Urothelium cell line (cell line): ENCODE data around the gene RRP1.

Experiments used
- DNase-seq: peaks from one replicate; pipeline ENCODE4 v3.0.0; 2011; ENCODE audit warnings: low spot score, mixed read lengths
- FAIRE-seq: peaks from 2 replicates; lab custom pipeline; 2011; peaks lifted over from hg19 to GRCh38; lab: Jason Lieb, UNC

Gene RRP1

DNA sequence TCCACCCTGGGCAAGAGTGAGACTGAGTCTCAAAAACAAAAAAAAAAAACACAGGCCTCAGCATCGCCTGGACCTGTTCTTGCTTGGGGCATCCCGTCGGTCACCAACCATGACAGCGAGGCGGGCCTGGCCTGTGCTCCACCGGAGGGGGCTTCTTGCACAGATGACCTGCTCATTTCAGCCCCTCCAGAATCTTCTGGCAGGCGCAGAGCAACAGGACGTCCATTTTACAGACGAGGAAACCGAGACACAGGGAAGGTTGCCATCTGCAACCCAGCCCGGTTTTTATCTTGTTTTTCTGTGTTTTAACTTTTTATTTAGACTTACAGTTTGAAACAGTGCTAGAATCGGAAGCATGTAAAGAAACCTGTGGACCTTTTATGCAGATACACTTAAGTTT is 14.2 kb upstream of the RRP1 start:
- DNase-seq = no peak
- no peak for FAIRE-seq

DNA sequence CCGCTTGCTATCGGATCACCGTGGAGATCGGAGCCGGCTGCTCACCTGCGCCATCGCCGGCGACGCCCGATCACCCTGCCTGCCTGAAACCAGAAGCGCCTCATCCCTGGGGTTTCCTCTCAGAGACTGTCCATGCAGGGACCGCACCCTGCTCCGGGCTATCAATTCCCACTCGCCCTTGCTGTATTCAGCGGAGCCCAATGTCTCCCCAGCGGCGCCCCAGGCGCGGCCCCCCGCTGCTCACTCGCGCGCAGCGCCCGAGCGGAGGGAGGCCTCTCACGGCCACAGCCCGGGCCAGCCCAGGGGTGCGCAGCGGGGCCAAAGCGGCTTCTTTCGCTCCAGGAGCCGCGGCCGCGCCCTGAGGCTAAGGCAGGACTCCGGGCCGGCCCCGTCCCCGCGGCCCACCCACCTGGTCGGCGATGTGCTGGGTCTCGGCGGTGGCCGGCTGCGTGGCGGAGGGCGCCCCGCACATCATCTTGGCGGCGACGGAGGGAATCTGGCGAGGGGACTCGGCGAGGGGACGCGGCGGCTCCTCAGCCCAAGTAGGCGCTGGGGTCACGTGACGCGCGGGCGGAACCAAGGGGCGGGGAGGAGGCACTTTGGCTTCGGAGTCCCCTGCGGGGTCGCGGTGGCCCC is 13.5 kb upstream of the RRP1 start, which contains the start of gene CSTB:
CSTB (minus strand) TSS at position 514 of the 636 bp plus-strand sequence; CDS start at position 475, 39 bp downstream.
- FAIRE-seq = no peak
- DNase-seq = peak; percentile 77

DNA sequence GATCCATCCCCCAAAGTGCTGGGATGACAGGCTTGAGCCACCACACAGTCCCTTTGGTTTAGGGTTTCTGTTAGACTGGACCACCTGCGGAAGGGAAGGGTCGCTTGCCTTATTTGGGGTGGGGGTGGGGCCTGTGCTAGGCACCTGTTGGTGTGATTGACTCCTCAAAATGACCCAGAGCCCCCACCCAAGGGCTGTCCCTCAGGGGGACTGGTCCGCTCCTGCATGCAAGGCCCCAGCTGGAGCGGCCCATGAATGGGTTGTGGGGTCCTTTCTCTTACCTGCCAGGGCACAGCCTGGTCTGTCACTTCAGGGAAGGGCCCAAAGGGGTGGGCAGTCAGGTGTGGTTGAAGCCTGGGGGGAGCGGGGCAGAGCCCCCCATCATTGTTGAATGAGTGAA is 11.4 kb upstream of the RRP1 start:
- FAIRE-seq (no peak), DNase-seq (no peak)

DNA sequence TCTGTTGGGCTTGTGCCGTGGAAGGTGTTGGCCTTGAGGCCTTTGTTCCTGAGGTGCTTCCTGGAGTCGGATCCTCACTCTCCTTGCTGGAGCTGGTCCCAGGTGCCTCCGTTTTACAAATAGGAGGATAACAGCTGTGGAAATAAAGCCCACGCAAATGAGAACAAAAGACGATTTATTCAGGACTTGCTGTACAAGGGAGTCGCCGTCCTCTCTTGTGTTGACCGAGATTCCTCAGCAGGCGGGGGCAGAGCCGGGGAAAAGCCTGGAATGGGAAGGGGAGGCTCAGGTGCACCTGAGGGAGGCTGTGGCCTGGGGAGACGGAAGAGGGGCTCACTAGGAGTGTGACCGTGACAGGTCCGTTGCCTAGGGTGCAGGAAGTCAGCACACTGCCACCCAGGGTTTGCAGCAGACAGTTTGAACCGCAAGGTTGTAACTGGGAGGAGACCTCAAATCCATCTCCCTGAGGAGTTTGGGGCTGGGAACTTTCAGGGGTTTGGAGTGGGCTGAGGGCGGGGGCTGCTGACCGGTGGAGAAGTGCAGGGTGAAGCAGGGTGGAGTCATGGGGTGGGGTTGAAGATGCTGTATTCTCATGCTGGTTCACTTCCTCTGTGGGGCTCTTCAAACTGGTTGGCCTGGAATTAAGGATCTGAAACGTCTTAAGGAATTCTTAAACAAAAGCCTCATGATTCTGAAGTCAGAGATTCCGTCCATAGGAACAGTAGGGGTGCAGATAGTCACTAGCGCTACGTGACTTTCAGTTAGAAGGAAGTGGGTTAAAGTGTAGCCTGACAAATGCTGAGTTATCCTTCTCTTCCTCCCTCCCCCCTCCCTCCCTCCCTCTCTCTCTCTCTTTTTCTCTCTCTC is 10.7 kb upstream of the RRP1 start:
- no peak for FAIRE-seq
- DNase-seq = peak; percentile 9

DNA sequence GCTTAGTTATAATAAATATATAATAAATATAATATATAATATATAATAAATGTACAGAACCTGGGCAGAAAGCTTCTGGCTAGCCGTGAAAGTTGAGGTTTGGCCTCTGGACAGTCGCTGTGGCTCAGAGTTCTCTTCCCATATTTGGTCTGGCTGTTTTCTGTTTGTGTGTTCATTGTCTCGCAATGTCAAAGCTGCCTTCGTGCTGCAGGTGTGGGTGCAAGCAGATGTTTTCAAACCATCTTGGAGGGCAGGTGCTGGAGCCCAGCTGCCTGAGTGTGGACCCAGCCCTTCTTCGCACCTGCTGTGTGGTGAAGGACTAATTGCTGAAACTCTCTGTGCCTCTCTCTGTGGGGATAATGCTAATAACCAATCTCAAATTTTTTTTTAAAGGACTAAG is 9.7 kb upstream of the RRP1 start:
- FAIRE-seq = no peak
- DNase-seq = no peak

DNA sequence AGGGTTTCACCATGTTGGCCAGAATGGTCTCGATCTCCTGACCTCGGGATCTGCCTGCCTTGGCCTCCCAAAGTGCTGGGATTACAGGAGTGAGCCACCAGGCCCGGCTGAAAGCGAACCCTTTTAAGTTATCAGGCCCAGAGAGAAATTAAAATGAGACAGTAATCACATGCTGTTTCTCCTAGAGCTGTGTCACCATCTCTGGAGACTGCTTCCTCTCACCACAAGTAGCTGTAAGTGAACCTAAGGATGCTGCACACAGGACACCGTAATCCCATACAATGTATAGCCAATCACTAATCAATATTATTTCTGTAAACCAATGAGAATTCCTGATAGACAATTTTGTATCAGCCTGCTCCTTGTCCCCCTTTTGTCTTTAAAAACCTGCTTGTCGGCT is 7.5 kb upstream of the RRP1 start:
- no peak for FAIRE-seq

DNA sequence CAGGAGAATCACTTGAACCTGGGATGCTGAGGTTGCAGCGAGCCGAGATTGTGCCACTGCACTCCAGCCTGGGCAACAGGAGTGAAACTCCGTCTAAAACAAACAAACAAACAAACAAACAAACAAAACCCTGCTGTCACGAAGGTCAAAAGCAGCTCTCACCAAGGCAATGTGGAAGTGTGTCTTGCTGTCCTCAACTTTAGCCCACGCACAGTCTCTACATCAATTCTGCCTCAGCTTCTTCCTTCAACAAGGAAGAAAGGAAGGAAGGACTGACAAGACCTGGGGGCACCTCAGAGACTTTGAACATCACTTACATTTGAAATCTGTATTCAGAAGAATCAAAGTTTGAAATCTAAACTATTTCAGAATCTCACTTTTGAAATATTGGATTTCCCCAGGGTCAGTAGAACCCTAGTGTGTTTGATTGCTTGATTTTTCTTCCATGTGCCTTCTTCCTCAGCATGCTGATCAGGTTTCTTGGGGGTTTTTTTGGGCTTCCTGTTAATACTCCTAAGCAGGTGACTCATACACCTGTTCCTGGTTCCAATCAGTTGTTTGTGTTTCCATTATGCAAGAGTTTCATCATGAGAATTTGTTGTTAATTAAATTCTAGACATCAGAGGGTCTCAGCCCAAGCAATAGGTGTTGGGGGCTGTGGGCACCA is 6.8 kb upstream of the RRP1 start:
- FAIRE-seq = no peak
- DNase-seq = no peak

More for the DNA sequence above, 7.5 kb upstream of the RRP1 start:
- DNase-seq = no peak

DNA sequence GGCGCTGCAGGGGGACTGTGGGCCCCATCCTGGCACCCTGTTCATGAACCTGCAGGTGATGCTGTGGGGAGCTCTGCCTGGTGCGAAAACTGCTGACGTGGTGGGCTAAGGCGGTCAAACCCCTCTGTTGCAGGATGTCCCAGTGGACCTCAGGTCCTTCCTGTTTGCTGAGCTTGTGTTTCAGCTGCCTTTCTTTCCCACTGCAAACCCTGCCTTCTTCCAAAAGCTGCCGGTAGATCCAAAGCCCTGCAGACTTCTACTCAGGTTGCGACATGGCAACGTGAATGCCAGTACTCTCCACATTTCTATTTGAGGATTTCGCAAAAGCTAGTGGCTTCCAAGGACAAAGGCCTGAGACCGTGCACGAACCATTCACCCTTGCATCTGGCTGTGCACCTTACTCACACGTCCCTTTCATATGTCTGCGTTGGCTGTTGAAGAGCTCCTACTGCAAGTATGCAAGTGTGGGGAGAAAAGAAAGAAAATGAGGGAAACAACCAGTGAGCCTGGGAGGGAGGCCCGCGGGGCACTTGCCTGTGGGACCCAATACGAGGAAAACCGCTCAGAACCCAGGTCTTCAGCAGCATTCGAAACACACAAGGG is 6.2 kb upstream of the RRP1 start:
- DNase-seq (no peak), FAIRE-seq (no peak)

DNA sequence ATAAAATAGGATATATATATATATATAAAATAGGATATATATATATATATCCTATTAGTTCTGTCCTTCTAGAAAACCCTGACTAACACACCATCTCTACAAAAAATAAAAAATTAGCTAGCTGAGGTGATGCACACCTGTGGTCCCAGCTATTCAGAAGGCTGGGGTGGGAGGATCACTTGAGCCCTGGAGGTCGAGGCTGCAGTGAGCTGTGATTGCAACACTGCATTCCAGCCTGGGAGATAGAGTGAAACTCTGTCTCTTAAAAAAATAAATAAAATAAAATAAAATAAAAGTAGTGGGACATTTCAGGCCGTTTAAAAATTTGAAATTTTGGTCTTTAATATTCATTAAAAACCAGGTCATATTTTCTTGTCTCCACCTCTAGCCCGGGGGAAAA is 4.2 kb upstream of the RRP1 start:
- FAIRE-seq = no peak

DNA sequence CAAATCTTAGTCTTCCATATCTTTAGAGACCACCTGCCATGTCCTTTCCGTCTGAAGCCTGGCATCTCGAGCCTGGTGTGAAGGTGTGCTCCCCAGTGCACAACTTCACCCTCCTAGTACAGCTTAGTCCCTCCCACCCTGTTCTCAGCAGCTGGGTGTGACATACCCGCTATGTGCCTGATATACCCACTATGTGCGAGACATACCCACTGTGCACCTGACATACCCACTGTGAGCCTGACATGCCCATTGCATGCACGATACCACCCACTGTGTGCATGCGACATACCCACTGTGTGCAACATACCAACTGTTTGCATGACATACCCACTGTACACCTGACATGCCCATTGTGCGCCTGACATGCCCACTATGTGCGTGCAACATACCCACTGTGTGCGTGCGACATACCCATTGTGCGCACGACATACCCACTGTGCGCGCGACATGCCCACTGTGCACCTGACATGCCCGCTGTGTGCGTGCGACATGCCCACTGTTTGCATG is 3.0 kb upstream of the RRP1 start:
- no peak for FAIRE-seq
- DNase-seq = no peak

More for the DNA sequence above, 4.2 kb upstream of the RRP1 start:
- no peak for DNase-seq

DNA sequence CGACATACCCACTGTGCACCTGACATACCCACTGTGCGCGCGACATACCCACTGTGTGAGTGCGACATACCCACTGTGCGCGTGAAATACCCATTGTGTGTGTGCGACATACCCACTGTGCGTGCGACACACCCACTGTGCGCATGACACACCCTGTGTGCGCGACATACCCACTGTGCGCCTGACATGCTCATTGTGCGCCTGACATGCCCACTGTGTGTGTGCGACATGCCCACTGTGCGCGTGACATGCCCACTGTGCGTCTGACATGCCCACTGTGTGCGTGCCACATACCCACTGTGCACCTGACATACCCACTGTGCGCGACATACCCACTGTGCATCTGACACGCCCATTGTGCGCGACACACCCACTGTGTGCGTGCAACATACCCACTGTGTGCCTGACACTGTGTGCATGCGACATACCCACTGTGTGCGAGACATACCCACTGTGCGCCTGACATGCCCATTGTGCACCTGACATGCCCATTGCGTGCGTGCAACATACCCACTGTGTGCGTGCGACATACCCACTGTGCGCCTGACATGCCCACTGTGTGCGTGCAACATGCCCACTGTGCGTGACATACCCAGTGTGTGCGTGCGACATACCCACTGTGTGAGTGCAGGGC is 2.5 kb upstream of the RRP1 start:
- no peak for DNase-seq
- FAIRE-seq = no peak

DNA sequence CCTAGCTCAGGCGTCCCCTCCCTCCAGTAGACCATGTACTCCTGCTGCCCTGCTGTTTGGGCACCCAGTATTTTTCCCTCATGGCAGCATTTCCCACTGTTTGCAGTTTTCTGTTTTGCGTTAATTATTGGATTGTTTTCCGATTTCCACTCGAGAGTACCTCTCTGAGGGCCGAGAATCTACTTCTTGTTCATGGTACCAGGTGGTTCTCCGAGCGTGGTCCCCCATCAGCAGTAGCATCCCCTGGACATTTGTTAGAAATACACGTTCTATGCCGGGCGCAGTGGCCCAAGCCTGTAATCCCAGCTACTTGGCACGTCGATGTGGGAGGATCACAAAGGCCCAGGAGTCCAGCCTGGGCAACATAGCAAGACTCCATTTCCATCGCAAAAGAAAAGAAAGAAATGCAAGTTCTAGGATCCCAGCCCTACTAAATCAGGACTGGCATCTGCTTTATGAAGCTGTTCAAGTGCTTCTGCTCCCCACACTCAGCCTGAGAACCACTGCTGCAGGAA is 690 bp downstream of the RRP1 start:
- no peak for FAIRE-seq
- DNase-seq = no peak

DNA sequence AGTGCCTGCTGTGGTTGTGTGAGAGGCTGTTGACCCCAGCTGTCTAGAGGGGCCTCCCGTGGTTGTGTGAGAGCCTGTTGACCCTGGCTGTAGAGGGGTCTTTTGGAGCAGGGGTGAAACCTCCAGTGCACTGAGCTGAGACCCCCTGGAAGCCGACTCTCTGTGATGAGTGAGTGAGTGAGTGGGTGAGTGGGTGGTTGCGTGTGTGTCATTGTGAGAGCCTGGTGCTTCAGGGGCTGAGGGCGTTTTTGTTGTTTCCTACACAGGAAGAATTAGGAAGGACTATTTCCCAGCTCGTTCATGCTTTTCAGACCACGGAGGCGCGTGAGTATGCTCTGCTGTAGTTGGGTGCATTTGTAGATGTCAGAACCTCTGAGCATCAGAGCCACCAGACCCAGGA is 3.0 kb downstream of the RRP1 start:
- DNase-seq (no peak), FAIRE-seq (no peak)

DNA sequence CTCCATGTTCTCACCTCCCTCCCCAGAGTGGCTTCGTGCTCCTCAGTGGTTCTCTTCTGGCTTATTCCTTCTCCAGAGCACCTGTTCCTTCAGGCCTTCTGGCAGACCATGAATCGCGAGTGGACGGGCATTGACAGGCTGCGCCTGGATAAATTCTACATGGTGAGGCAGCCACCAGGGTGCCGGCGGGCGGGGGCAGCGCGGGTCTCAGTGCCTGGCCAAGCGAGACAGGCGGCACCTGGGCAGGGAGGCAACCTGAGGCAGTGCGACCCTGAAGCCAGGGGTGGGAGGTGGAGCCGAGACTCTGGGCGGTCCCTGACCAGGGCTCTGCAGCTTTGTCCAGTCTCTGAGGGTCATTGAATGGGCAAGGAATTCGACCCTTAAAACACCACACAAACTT is 3.9 kb downstream of the RRP1 start:
- DNase-seq = no peak
- FAIRE-seq = no peak

DNA sequence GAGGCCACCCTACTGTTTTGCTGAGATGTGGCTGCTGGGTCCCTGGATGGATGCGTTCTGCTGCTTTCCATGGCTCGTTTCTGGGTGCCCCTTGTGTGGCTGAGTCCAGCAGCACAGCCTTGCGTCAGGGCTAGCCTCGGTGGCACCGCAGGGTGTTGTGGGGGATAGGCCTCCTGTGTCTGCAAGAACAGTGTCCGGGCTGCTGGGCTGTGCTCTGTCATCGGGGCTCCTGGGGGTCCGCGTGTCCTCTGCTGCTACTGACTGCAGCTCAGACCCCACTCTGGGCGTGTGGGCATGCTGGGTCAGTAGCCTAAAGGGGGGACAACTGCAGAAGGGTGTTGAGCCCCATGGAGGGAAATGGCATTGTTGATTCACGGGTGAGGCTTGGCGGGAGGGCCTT is 4.9 kb downstream of the RRP1 start:
- no peak for FAIRE-seq

DNA sequence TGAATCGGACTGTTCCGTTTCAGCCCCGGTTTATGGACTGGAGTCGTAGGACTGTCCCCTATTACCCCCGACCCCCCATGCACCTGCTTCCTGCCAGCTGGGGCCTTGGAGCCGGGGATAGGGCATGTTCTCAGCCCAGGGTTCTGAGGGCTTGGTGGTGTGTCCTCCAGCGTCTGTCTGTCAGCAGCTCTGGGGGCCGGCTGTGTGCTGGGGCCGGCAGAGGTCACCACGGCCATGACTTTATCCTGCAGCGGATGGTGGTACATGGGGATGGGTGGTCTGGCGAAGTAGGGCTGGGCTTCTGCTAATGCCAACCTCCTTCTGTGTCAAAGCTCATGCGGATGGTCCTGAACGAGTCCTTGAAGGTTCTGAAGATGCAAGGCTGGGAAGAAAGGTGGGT is 5.5 kb downstream of the RRP1 start:
- DNase-seq = no peak
- no peak for FAIRE-seq

More for the DNA sequence above, 4.9 kb downstream of the RRP1 start:
- DNase-seq = no peak

DNA sequence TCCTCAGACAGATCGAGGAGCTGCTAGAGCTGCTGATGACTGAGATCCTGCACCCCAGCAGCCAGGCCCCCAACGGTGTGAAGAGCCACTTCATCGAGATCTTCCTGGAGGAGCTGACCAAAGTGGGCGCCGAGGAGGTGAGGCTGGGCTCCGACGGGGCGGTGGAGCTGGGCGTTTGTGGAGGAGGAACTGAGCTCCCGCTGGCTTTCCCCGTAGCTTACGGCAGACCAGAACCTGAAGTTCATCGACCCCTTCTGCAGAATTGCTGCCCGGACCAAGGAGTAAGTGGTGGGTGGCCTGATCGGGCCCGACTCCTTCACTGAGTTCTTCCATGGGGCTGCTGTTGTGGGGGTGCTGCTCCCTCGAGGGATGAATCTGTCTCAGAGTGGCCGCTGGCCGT is 8.0 kb downstream of the RRP1 start:
- no peak for FAIRE-seq
- DNase-seq = no peak

DNA sequence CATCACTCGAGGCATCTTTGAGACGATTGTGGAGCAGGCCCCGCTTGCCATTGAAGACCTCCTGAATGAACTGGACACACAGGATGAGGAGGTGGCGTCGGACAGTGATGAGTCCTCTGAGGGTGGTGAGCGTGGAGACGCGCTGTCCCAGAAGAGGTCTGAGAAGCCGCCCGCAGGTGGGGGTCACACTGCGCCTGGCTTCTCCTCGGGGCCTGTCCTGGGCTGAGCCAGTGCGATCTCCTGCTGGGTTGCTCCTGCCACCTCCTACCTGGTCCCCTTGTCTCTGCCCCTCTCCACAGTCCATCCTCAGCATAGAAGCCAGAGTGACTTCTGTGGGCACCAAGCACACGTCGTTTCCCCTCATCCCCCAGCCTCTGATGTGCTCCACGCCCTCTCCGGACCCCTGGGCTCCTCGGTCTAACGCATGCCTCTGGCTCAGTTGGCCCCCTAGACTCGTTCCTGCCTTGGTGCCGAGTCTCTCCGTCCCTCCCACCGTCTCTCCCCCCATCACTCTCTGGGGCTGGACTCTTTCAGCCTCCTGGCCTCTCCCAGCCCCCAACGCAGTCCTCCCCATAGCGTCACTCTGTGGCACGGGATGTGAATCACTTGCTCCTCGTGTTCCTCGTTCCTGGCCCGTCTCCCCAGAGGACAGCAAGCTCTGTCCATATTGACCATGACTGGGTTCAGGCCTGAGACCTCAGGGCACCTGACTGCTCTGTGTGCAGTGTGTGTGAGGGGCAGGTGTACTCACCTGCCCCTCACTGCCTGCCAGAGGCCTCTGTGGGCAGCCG is 8.7 kb downstream of the RRP1 start:
- DNase-seq = no peak
- FAIRE-seq = no peak

DNA sequence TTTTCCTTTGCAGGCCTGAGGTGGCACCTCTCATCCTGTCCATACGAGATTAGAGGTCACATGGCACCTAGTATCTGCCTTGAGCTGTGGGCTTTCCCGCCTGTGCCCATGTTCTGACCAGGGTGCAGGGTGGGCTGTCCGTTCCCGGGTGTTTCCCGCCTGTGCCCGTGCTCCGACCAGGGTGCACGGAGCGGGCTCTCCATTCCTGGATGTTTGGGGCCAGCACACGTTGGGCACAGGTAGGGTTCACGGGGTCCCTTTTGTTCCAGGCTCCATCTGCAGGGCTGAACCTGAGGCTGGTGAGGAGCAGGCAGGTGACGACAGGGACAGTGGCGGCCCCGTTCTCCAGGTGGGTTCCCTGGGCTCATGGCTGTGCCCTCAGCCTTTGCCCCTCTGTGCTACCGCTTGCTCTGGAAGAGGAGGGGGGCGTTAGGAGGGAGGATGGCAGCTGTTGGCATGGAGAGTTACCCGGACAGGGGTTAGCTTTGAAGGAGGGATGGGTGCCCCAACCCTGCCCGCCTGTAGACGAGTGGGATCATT is 10.0 kb downstream of the RRP1 start:
- no peak for FAIRE-seq

More for the DNA sequence above, 10.0 kb downstream of the RRP1 start:
- DNase-seq = no peak
